ENCODE results near the gene MNX1.

Gene MNX1

GRCh38 chr7:156989766-156990535, 20.5 kb downstream of the MNX1 start:
- Histone ChIP-seq H3K27ac (ENCODE audit: low read length) (no peak overlapping the region), H3K4me3 (ENCODE audit: low read length) (no peak overlapping the region), H3K36me3 (ENCODE audit: control insufficient read depth, low read depth, low read length) (no peaks in the 10 kb centered on the region), H3K27me3 (ENCODE audit: control insufficient read depth, insufficient read depth, low read length) (peaks cover 9% of the 10 kb centered on the region), H3K4me1 (ENCODE audit: control insufficient read depth, low read depth, low read length) (no peaks in the 10 kb centered on the region), H3K9me3 (ENCODE audit: control insufficient read depth, low read depth, low read length) (no peaks in the 10 kb centered on the region), H3K9ac (ENCODE audit: low read length) (no peak overlapping the region)

GRCh38 chr7:156988343-156989185, 21.9 kb downstream of the MNX1 start:
- Histone ChIP-seq H3K27me3 (ENCODE audit: control insufficient read depth, insufficient read depth, low read length) (peaks cover 5% of the 10 kb centered on the region), H3K9me3 (ENCODE audit: control insufficient read depth, low read depth, low read length) (no peaks in the 10 kb centered on the region), H3K4me3 (ENCODE audit: low read length) (no peak overlapping the region), H3K27ac (ENCODE audit: low read length) (no peak overlapping the region), H3K36me3 (ENCODE audit: control insufficient read depth, low read depth, low read length) (no peaks in the 10 kb centered on the region), H3K4me1 (ENCODE audit: control insufficient read depth, low read depth, low read length) (no peaks in the 10 kb centered on the region), H3K9ac (ENCODE audit: low read length) (no peak overlapping the region)

- no peak overlapping the region for H3K9ac ChIP-seq (ENCODE audit: low read length)
- H3K27ac ChIP-seq (ENCODE audit: low read length), result no peak overlapping the region
- H3K36me3 ChIP-seq (ENCODE audit: control insufficient read depth, low read depth, low read length), result no peaks in the 10 kb centered on the region
- no peaks in the 10 kb centered on the region for H3K9me3 ChIP-seq (ENCODE audit: control insufficient read depth, low read depth, low read length)
- no peaks in the 10 kb centered on the region for H3K4me1 ChIP-seq (ENCODE audit: control insufficient read depth, low read depth, low read length)
- no peaks in the 10 kb centered on the region for H3K27me3 ChIP-seq (ENCODE audit: control insufficient read depth, insufficient read depth, low read length)
- no peak overlapping the region for H3K4me3 ChIP-seq (ENCODE audit: low read length)
These were observed 24.1 kb downstream of the MNX1 start for GRCh38 chr7:156986378-156986777.

GRCh38 chr7:156985101-156985992, 25.1 kb downstream of the MNX1 start:
- Histone ChIP-seq H3K36me3 (ENCODE audit: control insufficient read depth, low read depth, low read length) (no peaks in the 10 kb centered on the region), H3K4me1 (ENCODE audit: control insufficient read depth, low read depth, low read length) (no peaks in the 10 kb centered on the region), H3K9ac (ENCODE audit: low read length) (no peak overlapping the region), H3K27me3 (ENCODE audit: control insufficient read depth, insufficient read depth, low read length) (no peaks in the 10 kb centered on the region), H3K4me3 (ENCODE audit: low read length) (no peak overlapping the region), H3K9me3 (ENCODE audit: control insufficient read depth, low read depth, low read length) (no peaks in the 10 kb centered on the region), H3K27ac (ENCODE audit: low read length) (no peak overlapping the region)

- Histone ChIP-seq H3K36me3 (ENCODE audit: control insufficient read depth, low read depth, low read length) (no peaks in the 10 kb centered on the region), H3K4me3 (ENCODE audit: low read length) (no peak overlapping the region), H3K9me3 (ENCODE audit: control insufficient read depth, low read depth, low read length) (no peaks in the 10 kb centered on the region), H3K27ac (ENCODE audit: low read length) (no peak overlapping the region), H3K9ac (ENCODE audit: low read length) (no peak overlapping the region), H3K27me3 (ENCODE audit: control insufficient read depth, insufficient read depth, low read length) (no peaks in the 10 kb centered on the region), H3K4me1 (ENCODE audit: control insufficient read depth, low read depth, low read length) (no peaks in the 10 kb centered on the region)
These were observed 26.1 kb downstream of the MNX1 start for GRCh38 chr7:156984174-156984891.

- Histone ChIP-seq H3K27me3 (ENCODE audit: control insufficient read depth, insufficient read depth, low read length) (no peaks in the 10 kb centered on the region), H3K27ac (ENCODE audit: low read length) (no peak overlapping the region), H3K4me3 (ENCODE audit: low read length) (no peak overlapping the region), H3K9me3 (ENCODE audit: control insufficient read depth, low read depth, low read length) (no peaks in the 10 kb centered on the region), H3K9ac (ENCODE audit: low read length) (no peak overlapping the region), H3K4me1 (ENCODE audit: control insufficient read depth, low read depth, low read length) (no peaks in the 10 kb centered on the region), H3K36me3 (ENCODE audit: control insufficient read depth, low read depth, low read length) (no peaks in the 10 kb centered on the region)
These were observed 30.8 kb downstream of the MNX1 start for GRCh38 chr7:156979711-156980110.

- Histone ChIP-seq H3K9me3 (ENCODE audit: control insufficient read depth, low read depth, low read length) (no peaks in the 10 kb centered on the region), H3K27ac (ENCODE audit: low read length) (no peak overlapping the region), H3K36me3 (ENCODE audit: control insufficient read depth, low read depth, low read length) (no peaks in the 10 kb centered on the region), H3K4me1 (ENCODE audit: control insufficient read depth, low read depth, low read length) (no peaks in the 10 kb centered on the region), H3K9ac (ENCODE audit: low read length) (no peak overlapping the region), H3K4me3 (ENCODE audit: low read length) (no peak overlapping the region), H3K27me3 (ENCODE audit: control insufficient read depth, insufficient read depth, low read length) (no peaks in the 10 kb centered on the region)
These were observed 31.4 kb downstream of the MNX1 start for GRCh38 chr7:156979007-156979606.

GRCh38 chr7:156975620-156976019, 34.8 kb downstream of the MNX1 start:
- H3K27ac ChIP-seq (ENCODE audit: low read length), result no peak overlapping the region

GRCh38 chr7:156969972-156970420, 40.5 kb downstream of the MNX1 start:
- Histone ChIP-seq H3K9me3 (ENCODE audit: control insufficient read depth, low read depth, low read length) (no peaks in the 10 kb centered on the region), H3K27ac (ENCODE audit: low read length) (no peak overlapping the region), H3K4me1 (ENCODE audit: control insufficient read depth, low read depth, low read length) (no peaks in the 10 kb centered on the region), H3K27me3 (ENCODE audit: control insufficient read depth, insufficient read depth, low read length) (no peaks in the 10 kb centered on the region), H3K9ac (ENCODE audit: low read length) (no peak overlapping the region), H3K4me3 (ENCODE audit: low read length) (no peak overlapping the region), H3K36me3 (ENCODE audit: control insufficient read depth, low read depth, low read length) (peaks cover 57% of the 10 kb centered on the region)

More at GRCh38 chr7:156975620-156976019, 34.8 kb downstream of the MNX1 start:
- Histone ChIP-seq H3K27me3 (ENCODE audit: control insufficient read depth, insufficient read depth, low read length) (no peaks in the 10 kb centered on the region), H3K9me3 (ENCODE audit: control insufficient read depth, low read depth, low read length) (no peaks in the 10 kb centered on the region), H3K36me3 (ENCODE audit: control insufficient read depth, low read depth, low read length) (peaks cover 15% of the 10 kb centered on the region), H3K4me1 (ENCODE audit: control insufficient read depth, low read depth, low read length) (no peaks in the 10 kb centered on the region), H3K9ac (ENCODE audit: low read length) (no peak overlapping the region), H3K4me3 (ENCODE audit: low read length) (no peak overlapping the region)

- Histone ChIP-seq H3K27me3 (ENCODE audit: control insufficient read depth, insufficient read depth, low read length) (no peaks in the 10 kb centered on the region), H3K9ac (ENCODE audit: low read length) (no peak overlapping the region), H3K4me1 (ENCODE audit: control insufficient read depth, low read depth, low read length) (no peaks in the 10 kb centered on the region), H3K36me3 (ENCODE audit: control insufficient read depth, low read depth, low read length) (peaks cover 75% of the 10 kb centered on the region), H3K27ac (ENCODE audit: low read length) (no peak overlapping the region), H3K4me3 (ENCODE audit: low read length) (no peak overlapping the region), H3K9me3 (ENCODE audit: control insufficient read depth, low read depth, low read length) (no peaks in the 10 kb centered on the region)
These were observed 42.3 kb downstream of the MNX1 start for GRCh38 chr7:156968183-156968582.
